HG03175 (cell line): Measurements from ENCODE around the gene PLCL1.

Experiments
- ATAC-seq: cut with Tn5 transposase; IDR thresholded peaks from one replicate; pipeline ENCODE4 v1.9.1; 2021; ENCODE audit warnings: mild to moderate bottlenecking, moderate library complexity; ENCODE audit not compliant: unreplicated experiment

Gene PLCL1

DNA sequence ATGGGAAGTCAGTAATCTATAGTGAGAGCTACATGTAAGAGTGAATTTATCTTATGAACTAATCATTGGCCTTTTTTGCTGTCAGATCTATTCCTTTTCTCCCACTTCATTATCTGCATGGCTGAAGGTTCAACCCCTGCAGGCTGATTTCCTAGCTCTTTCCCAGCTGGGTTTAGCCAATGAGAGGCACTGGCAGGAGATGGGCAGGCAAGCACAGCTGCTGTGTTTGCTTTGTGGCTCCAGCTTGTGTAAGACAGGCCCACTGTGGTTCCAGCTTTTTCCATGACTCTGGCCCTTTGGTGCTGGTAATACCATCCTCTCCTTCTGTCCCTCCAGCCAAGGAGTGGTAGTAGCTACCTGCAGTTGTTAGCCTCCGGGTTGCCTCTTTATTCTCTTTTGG lies 248.8 kb downstream of the PLCL1 start:
- no peak for ATAC-seq

DNA sequence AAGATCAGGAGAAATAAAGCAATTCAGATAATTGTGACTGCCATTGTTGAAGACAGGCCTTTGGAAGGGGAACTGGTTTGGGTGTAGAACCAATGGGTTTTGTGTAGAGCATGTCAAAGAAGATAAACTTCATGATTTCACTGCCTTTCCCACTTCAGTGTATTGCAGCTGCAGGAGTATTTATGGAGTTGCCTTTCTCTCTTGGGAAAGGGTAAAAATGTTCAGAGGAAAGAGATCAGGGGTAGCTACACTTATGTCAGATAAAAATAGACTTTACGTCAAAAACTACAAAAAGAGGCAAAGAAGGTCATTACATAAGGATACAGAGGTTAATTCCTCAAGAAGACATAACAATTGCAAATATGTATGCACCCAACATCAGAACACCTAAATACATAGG lies 249.4 kb downstream of the PLCL1 start:
- no peak for ATAC-seq

DNA sequence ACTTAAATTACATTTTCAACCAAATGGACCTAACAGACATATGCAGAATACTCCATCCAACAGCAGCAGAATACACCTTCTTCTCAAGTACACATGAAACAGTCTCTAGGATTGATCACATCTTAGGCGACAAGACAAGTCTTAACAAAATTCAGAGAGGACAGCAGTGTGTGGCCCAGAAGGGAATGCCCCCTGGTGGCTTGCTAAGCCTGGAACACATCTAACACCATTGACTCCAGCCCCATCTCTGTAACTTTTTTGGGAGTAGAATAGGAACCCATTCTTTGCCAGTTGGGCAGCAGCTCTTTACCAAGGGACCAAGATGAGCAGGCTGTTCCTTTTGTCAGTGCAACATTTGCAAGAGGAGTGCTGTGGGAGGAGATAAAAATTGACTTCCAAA lies 249.9 kb downstream of the PLCL1 start:
- peak; percentile 94 for ATAC-seq

DNA sequence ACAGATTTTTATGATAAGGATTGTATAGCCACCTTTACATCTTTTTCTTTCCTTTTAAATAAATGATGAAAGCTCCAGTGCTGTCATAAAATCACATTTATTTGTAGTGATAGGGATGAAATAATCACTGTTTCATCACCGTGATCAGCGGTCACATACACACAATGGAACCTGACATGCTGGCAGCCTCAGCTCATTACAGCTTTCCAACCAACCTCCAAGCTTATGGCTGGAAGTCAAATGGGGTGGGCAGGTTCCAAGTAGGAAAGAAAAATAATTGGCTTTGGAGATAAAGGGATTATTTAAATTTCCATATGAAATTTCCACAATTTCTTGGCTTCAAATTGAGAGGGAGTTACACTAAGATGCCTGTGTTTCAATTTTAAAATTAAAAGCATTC lies 251.3 kb downstream of the PLCL1 start:
- ATAC-seq = no peak

DNA sequence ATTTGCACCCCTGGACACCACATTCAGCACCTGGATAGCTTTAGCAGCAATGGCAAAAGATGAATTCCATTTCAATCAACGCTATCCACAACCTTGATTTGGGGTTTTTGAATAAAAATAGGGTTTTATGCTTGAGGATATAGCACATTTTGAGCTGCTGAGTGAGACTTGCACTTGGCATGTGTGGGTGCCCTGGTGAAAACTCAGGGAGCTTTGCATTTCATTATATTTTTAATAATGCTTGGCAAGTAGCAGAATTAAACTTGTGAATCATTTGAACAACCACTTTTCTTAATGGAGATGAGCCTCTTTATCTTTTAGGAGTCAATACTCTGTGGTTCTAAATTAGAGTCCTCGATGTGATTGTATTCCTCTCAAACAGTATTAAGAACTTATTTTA lies 252.4 kb downstream of the PLCL1 start:
- ATAC-seq = no peak

DNA sequence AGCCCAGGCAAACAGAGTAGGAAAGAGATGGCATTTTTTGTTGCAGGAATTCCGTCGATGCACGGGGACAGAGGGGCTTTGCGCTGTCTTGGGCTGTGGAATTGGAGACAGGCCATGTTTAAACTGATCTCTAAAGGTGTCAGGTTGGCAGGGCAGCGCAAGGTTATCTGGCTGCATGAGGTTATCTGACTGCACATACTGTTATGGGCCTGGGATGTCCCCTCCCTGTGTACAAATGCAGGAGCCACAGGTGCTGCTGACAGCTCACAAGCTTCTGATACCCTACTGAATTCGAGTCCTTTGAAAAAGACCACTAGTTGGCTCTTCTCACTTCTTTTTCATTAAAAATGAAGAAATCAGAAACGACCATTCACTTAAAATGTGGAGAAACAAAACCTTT lies 255.4 kb downstream of the PLCL1 start:
- ATAC-seq = no peak

DNA sequence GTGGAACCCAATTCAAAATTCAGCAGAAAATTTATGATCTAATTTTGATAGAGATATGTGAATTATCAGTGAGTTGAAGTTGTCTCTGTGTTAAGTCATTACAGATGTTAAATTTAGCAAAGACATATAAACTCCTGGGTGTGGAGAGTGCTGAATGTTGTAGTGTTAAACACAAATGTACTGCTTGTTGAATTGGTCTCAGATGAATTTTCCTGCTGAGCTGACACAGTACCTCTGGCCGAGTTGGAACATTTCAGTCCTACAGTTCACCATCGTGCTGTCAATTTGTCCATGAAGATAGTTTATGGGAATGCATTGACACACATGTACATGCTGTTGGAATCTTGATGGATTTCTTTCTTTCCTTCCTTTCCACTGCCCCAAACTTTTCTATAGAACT lies 255.9 kb downstream of the PLCL1 start:
- ATAC-seq = no peak

DNA sequence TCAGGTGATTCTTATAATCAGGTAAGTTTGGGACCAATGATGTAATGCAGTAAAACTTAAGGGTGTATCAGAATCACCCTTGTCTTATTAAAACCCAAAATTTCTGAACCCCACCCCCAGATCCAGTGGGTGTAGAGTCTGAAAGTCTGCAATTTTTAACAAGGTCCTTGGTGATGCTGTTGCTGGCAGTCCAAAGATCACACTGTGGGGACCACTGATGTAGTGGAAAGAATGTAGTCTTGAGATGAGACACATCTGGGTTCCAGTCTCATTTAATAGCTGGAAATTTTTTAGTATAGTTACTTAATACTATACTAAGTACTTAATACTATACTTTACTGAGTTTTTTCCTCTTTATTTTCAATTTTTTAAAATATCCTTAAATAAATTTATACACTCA lies 258.4 kb downstream of the PLCL1 start:
- no peak for ATAC-seq

DNA sequence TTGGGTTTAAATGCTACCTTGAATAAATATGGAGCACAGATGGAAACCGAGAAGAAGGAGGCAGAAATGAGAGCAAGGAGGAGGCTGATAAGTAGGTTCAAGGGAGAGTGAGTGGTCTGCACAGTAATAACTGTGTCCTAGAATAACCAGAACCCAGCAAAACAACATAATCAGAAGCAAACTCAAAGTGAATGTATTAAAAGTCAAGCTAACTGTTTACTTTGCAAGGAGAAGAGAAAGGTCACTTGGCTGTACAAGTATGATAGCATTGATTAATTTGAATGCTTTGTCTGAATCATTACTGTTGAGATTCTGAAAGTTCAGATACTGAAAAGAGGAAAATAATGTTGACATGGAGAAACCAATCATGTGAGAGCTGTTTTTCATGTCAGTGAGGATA lies 258.8 kb downstream of the PLCL1 start:
- no peak for ATAC-seq

DNA sequence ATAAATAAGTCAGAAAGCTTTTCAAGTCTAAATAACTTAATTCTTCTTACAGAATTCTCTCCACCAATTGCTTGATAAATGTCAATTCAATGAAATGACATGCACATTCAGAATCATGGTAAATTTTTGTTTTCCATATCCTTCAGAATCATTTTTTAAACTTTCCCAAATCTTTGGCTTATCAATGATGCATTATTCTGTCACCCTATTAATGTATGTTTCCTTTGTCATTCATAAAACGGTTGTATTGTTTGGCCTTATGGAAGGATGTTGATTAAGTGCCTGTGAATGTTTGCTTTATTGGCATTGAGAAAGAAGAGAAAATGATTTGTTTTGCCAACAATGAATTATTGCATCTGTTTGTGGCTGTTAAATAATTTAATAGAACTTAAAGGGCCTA lies 260.9 kb downstream of the PLCL1 start:
- no peak for ATAC-seq

DNA sequence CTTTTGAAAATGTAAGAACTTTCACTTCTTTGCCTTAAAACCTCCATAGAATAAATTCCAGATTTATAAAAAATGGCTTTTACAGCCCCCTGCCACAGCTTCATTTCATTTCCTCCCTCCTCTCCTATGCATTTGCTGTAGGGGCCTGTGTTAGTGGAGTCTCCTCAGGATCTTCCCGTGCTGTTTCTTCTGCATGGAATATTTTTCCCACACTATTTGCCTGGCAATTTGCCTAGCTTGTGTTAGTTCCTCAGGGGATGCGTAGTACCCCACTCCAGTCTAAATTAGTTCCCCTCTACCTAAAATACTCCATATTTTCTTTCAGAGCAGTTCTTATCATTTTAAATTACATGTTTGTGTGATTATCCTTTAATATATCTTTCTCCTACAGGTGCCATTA lies 262.2 kb downstream of the PLCL1 start:
- no peak for ATAC-seq

DNA sequence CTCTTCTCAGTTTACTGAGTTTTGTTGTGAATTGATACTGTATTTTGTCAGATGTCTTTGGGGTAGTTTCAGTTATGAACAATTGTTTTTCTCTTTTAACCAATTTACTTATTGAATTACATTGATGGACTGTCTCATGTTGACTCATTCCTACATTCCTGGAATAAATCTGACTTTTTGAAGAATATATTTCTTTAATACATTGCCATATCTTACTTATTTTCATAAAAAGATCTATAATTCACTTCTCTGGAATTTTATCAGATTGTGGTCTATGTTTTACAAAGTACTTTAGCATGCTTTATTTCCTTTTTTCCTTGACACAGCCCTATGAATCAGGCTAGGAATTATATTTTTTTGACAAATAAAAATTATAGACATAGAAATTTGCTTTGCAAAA lies 268.3 kb downstream of the PLCL1 start:
- ATAC-seq = no peak

DNA sequence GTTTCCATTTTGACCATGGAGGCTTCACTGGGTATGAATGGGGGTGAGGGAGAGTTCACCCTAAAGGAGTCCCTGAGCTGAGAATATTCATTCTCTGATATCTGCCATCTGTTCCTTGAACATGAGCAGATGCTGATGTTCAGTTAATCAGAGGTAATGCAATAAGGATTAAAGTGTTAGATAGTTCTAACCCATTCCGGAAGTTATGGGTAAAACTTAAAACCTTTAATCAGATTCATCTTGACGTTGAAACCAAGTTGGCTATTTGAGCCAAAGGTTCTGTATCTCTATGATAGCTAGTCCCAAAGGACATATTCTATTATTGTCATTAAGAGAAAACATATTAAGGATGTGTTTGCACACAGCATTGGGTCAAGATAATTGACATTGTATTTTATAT lies 268.9 kb downstream of the PLCL1 start:
- ATAC-seq = no peak

DNA sequence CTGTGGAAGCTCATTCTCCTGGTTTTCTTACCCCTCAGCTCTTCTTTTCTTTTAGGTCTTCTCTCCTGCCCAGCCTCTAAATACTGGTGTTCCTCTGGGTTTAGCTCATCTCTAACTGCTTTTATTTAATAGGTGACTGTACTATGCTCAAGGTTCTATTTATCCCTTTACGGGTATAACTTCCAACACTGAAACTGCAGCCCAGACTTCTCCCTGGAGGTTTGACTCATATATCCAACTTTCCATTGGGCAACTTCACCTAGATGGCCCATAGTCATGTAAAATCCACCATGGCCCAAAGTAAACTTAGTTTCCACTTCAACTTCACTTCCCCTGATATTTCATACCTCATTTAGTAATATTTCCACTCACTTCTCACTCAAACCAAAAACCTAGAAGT lies 273.1 kb downstream of the PLCL1 start:
- ATAC-seq = no peak

DNA sequence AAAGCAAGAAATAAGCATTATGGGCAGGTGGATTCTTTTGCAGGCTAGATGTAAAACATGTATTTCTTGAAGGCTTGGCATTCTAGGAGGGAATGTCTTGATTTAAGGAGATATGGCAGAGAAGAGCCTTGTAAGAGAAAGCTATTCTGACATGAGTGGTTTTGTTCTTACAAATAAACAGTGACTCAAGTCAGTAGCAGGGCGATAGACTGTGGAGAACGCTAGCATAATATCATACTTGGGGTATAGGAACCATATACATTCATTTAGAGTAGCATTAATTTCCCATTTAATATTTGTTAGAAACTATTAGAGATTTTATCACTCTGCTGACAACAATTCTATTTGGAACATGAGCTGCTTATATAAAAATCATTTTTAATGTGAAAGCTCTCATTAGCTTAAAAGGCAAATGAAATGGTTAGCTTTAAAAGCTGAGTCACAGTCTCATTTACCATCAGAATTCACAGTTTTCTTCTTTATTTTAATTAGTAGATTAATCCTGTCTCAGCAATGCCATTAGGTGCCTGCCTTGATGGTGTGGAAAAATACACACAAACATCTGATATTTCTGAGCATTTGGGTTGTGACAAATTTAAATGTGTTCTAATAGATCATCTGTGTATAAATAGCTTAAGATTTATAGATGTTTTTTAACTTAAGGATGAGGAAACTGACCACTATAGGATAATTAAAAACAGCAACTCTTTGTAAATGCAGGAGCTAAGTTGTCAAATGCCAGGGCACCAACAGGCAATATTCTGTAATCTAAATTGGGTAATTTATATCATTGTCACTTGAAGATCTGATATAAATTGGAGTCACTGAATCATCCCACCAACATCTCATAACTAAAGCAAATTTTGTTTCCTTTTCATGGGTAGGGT lies 276.7 kb downstream of the PLCL1 start:
- no peak for ATAC-seq

DNA sequence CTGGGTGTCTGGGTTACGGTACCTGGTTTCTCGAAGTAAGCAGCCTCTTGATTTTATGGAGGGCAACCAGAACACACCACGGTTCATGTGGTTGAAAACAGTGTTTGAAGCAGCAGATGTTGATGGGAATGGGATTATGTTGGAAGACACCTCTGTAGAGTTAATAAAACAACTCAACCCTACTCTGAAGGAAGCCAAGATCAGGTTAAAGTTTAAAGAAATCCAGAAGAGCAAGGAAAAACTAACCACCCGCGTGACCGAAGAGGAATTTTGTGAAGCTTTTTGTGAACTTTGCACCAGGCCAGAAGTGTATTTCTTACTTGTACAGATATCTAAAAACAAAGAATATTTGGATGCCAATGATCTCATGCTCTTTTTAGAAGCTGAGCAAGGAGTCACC lies 279.8 kb downstream of the PLCL1 start:
- no peak for ATAC-seq

DNA sequence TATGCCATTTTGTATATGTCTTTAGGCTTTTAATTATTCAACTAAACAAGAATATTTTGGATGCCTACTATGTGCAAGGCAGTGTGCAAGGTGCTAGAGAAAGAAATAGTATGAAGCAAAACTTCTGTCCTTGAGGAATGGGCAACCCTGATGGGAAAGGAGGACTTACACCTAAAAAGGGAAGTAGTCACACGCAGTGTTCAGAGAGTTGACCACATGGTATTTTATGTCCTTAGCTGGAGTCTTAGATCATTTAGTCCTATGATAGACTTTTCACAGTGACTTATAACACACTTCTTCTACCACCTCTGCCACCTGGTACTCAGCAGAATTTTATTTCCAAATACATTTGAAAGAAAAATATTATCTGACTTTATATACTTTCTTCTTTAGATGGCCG lies 291.6 kb downstream of the PLCL1 start:
- ATAC-seq = peak; percentile 47

DNA sequence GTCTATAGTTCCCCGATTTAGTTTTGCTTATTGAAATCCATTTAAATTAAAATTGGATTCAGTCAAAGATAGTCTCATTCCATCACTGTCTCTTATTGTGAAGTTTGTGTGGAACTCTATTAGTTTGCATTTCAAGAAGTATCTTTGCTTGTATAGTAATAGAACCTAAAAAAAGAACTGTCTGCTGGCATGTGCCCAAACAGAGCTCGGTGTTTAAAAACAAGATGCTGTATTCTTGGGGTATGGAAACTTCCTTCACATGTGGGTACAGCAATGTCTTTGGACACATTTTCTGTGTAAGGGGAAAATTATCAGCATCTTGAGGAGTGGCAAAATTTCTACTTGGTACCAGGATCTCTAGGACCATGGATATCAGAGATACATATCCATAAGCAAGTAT lies 292.6 kb downstream of the PLCL1 start:
- no peak for ATAC-seq

DNA sequence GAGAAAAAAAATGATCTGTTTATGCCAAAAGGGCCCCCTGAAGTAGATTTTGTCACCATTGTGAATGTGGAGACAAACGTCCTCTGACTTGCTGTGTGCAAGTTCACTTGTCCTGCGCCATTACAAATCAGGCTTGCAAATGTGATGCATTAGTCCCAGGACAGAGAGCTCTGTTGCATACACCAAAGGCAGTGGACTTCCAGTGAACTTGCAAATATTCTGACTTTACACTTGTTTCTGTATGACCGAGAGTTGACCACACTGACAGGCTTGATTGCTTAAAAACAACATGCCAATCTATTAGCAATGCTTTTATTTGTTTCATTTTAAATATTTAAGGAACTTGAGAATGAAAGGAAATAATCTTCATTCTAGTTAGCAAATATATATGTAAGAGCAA lies 293.2 kb downstream of the PLCL1 start:
- peak; percentile 60 for ATAC-seq

DNA sequence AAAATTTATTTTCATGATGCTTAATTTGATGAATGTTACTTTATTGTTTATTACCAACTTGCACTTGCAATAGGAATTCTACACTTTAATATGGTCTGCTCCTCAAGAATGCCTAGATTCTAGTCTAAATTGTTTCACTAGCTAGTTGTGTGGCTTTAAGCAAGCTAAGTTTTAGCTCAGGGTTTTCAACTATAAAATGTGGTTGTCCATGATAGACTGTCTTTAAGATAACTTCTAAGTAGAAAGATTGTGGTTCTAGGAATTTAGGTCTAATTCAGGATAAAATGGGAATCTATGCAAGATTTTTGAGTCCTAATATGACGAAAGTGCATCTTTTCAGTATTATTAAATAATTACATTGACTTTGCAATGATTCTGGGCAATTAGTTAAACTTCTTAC lies 294.0 kb downstream of the PLCL1 start:
- no peak for ATAC-seq

DNA sequence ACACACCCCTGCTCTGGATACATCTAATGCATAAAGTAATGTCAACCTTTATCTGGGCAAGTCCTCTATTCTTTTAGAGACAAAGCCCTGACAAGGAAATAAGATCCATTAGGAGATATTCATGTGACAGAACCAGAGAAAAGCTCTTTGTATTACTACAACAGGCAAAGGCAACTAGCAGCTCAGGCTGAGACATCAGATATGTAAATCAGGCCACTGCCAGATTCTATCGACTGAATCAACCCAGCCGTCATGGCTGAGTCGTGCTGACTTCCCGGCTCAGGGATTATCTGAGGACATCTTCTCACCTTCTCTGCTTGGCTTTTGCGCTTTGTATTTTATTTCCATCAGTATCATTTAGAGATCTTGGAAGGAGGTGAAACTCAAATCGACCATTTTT lies 294.5 kb downstream of the PLCL1 start:
- no peak for ATAC-seq

DNA sequence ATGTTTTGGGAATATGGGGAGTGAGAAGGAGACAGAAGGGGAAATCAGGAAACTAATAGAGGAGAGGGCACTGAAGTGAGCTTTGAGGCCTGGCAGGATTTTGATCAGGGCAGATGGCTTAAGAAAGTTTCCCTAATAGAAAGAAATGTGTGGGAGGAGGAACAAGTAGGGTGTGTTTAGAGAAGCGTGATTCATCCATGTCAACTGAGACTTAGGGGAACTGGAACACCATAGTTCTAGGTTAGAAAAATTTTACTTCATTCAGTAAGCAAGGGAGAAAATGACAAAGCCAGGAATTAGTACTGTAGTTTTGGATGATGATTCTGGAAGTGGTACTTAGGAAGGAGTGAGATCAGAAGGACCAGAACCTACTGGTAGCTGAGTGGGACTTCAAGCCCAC lies 296.0 kb downstream of the PLCL1 start:
- no peak for ATAC-seq

DNA sequence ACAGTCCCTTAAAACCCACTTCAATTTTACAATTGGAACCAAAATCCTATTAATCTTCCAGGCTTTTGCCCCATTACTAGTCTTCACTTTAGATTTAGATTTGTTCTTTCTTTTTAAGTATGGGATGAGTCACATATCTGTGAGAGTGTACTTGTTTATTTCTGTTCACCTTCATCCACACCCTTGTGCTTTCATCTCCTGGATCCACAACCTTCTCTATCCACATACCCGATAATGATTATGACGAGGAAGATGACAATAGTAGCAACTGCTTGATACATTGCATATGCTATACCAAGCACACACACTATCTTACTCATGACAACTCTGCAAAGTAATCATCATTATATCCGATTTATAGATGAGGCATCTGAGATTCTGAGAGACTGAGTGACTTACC lies 297.3 kb downstream of the PLCL1 start:
- no peak for ATAC-seq
